CD4-positive, alpha-beta T cell treated with Interleukin-6 at 100 ng/mL for 8 hours (primary cell): ENCODE measurements around the gene TFDP1.
"Not testable (repeated sequence)": the region's sequence is repeated elsewhere in the genome, so short reads cannot be mapped to it uniquely, and the experiment has no call there.

Experiments used
- DNase-seq: peaks from one replicate; pipeline ENCODE4 v3.0.0-alpha.2; 2020; ENCODE audit warnings: mixed read lengths, low spot score

The TFDP1 gene

DNA sequence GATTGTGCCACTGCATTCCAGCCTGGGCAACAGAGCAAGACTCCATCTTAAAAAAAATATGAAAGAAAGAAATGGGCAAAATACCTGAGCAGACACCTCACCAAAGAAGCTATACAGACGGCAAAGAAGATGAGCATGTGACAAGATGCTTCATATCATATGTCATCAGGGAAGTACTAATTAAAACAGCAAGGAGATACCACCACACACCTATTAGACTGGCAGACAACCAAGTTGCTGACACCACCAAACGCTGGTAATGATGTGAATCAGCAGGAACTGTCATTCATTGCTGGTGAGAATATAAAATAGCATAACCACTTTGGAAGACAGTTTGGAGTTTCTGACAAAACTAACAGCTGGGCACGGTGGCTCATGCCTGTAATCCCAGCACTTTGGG, 11.5 kb upstream of the TFDP1 start:
- DNase-seq, result no peak

GRCh38 chr13:113576597-113576996, 8.0 kb upstream of the TFDP1 start:
- no peak for DNase-seq

- DNase-seq, result no peak
These were observed 6.6 kb upstream of the TFDP1 start for GRCh38 chr13:113577881-113578435.

DNA sequence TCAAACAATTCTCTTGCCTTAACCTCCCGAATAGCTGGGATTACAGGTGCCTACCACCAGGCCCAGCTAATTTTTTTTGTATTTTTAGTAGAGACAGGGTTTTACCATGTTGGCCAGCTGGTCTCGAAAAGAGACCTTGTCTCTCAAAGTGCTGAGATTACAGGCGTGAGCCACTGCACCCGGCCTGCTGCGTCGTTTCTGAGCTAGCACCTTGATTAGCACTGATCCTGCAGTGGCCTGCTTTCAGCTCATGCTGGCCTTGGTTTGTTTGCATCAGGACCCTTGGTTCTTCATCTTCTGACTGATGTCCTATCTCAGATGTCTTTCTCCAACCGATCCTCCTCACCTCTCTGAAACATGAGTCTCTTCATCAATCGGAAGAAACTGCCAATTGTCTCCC, 4.9 kb upstream of the TFDP1 start:
- no peak for DNase-seq

DNA sequence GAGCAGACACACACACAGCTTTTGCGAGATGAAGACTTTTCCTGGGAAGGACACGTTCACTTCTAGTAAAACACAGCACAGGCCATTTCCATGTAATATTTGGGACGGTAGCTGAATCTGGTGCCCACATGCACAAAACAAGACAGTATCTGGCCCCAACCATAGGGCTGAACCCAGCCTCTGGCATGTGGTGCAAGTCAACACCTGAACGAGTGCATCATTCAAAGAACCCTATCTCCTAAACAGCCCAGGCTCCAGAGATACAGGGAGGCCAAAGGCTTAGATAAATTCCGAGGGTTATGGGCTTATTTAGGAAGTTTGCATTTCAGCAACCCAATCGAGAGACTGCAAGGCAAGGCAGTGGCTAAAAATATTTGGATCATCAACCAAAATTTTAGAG, 2.7 kb upstream of the TFDP1 start:
- DNase-seq, result no peak

GRCh38 chr13:113582841-113583631, 1.5 kb upstream of the TFDP1 start:
- no peak for DNase-seq

- DNase-seq, result no peak
These were observed 518 bp downstream of the TFDP1 start for GRCh38 chr13:113584870-113585671.

DNA sequence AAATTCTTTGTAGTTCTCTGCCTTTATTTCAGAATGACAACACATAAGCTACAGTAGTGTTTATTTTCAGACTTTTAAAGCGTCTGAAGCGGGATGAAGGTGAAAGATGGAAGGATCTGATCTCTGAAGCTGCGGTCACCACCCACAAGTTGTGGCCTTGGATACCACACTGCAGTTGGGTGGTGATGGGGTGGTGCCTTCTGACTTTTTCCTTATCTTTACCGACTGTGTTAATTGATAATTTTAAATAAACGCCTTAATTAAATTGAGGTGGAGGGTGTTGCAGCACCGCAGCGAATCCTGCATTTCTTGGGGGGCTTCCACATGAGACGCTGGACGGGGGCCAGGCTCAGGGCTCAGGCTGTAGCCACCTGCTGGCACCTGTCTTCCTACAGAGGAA, 1.3 kb downstream of the TFDP1 start:
- DNase-seq, result no peak

DNA sequence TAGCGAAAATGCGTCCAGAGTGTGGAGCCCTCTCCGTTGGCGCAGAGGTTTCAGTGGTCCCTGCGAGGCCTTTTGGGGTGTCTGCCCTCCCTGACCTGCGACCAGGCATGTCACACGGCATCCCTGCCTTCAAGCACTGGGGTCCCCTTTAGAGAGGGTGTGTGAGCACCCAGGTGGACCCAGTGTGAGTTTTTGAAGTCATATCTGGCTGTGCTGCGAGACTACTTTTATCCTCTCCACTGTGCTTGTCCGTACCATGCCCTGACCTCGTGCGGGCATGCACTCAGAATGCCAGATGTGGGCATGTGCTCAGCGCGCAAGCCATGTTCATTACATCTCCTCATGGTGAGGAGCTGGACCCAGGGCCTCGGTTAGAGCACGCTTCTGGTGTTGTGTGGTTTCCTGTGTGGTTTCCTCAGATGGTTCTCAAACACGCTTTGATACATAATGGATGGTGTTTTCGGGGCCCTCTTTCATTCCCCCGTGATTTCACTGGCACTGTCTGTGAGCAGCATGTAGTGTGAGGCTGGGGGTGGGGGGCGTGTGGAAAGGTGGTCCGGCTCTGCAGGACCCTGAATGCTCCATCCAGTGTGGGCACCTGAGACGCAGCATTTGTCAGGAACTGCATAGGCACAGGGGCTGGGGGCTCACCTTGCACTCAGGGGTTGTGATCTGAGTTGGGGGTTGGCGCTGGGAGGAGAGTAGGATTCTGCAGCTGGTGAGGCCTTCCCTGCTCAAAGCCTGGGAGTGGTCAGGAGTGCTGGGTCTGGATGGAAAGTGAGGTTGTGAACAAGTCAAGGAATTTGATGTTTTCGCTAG, 2.3 kb downstream of the TFDP1 start:
- DNase-seq, result no peak

- no peak for DNase-seq
These were observed 4.0 kb downstream of the TFDP1 start for GRCh38 chr13:113588394-113589111.

GRCh38 chr13:113589251-113589960, 4.9 kb downstream of the TFDP1 start:
- no peak for DNase-seq

DNA sequence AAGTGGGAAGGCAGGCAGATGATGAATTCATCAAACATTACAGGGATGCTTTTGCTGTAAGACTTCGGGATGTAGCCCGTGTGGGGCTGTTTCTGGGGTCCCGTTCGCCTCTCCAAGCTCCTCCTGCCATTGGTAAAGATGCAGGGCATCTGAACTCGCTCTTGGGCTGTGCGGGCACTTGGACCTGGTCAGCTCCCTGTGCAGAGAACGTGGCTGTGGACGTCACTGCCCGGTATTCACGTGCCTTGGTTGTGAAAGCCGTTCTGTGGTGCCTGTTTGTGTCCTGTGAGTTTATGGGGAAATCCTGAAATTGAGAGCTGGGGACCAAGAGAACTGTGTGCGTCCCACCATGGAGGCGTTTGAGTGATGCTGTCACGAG, 5.4 kb downstream of the TFDP1 start:
- DNase-seq, result no peak

GRCh38 chr13:113591750-113592149, 7.2 kb downstream of the TFDP1 start:
- DNase-seq, result no peak

- DNase-seq, result no peak
These were observed 8.0 kb downstream of the TFDP1 start for GRCh38 chr13:113592571-113592970.

DNA sequence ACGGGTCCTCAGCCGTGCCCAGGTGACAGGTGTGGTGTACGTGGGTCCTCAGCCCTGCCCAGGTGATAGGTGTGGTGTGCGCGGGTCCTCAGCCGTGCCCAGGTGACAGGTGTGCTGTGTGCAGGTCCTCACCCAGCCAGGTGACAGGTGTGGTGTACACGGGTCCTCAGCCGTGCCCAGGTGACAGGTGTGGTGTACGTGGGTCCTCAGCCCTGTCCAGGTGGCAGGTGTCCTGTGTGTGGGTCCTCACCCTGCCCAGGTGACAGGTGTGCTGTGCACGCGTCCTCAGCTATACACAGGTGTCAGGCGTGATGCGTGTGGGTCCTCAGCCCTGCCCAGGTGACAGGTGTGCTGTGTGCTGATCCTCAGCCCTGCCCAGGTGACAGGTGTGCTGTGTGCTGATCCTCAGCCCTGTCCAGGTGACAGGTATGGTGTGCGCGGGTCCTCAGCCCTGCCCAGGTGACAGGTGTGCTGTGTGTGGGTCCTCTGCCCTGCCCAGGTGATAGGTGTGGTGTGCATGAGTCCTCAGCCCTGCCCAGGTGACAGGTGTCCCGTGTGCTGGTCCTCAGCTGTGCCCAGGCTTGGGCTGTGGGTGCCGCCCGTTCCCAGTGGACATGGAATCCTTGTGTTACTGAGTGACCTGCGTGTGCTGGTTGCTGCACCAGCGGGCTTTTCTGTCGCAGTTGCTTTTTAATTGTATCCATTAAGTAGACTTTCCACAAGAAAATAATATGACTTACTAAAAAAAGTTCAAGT, 9.7 kb downstream of the TFDP1 start:
- not testable (repeated sequence) for DNase-seq

DNA sequence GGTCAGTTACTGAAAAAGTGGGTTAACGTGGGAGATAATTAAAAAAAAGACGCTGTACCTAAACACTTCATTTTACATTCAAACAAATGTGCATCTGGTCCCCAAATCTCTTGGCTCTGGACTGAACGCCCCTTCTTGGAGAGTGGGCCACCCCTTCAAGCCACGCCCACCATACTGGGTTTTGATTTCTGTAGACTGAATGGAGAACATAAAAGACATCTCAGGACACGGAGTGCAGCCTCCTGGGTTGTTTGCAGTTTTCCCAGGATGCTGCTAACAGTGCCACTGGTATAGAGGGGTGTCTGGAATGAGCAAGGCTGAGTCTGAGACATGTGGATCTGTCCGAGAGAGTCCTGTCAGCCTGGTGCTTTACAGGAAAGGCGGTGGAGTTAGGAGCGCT, 10.6 kb downstream of the TFDP1 start:
- DNase-seq, result no peak

GRCh38 chr13:113596321-113597200, 12.0 kb downstream of the TFDP1 start:
- DNase-seq, result no peak

DNA sequence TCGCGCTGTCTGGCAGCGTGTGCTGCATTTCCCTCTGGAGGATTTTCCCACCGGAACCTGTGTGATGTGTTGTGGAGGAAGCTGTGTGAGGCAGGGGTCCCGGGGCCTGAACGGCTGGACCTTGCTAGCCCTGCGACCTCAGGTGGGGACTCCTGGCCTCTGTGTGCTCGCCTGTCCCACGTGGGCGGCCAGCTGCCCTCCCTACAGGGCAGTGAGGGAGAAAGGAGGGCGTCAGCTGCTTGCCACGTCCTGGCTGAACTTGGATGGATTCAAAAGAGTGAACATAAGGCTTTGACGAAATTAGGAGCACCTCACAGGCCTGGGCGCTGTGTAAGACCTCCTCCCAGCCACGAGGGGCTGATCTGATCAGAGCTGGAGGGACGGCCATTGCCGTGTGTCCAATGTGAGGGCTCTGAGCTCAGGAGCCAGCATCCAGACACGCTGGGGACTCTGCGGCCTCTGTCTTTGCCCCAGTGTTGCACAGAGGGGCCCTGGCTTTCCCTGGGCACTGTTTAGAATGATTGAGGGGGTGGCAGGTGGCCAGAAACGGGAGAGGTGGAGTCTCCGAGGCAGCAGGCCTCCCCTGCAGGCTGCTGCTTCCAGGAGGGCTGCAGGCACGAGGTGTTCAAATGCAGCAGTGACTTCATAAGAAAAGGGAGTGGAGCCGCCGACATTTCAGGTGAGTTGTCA, 13.0 kb downstream of the TFDP1 start:
- DNase-seq, result no peak

GRCh38 chr13:113598081-113598410, 13.5 kb downstream of the TFDP1 start:
- no peak for DNase-seq
